ENCODE data around the gene ARHGAP30. TPM values are rescaled to one million over a fixed set of nuclear protein-coding genes. Genes with fewer than 3 reads are reported as not detected.
"Not testable (repeated sequence)": the region's sequence is repeated elsewhere in the genome, so short reads cannot be mapped to it uniquely, and the experiment has no call there.

Gene ARHGAP30
- total and polyA plus RNA-seq, 2 of the 8 experiments (the other 6 are each of a cell fraction or from before 2014, with no cell fraction given), result 0.27 to 0.39 TPM

- WGBS, 2 experiments (ENCODE audit: extremely low coverage in 1 of 2, insufficient coverage in 1 of 2, insufficient read length in 1 of 2, insufficient replicate concordance in 2 of 2, low coverage in 1 of 2, low lambda C conversion rate in 2 of 2, missing lambda C conversion rate in 1 of 2), result 92% methylated on average over 1 of the region's 1 CpG; no CpG with 5 or more reads in 1 of the 2 experiments
- peaks cover 18 to 30% (median 23%) of the 10 kb centered on the region in 4 experiments for H3K4me1 ChIP-seq (replicated peaks in 1 of 4; ENCODE audit: control insufficient read depth in 3 of 4, insufficient read depth in 4 of 4, low read length in 3 of 4)
- not testable (repeated sequence) for H3K4me3 ChIP-seq (ENCODE audit: extremely low read depth in 1 of 4, insufficient read depth in 2 of 4, low read depth in 3 of 4, low read length in 4 of 4); H3K36me3 ChIP-seq (ENCODE audit: control insufficient read depth in 2 of 4, insufficient read depth in 4 of 4, low read length in 3 of 4); H2AK5ac ChIP-seq (ENCODE audit: low read depth, low read length); H2AFZ ChIP-seq (ENCODE audit: low read length); H3K14ac ChIP-seq (ENCODE audit: insufficient read length); DNase-seq (ENCODE audit: low read depth in 1 of 2, low spot score in 2 of 2); FAIRE-seq; H2BK12ac ChIP-seq (ENCODE audit: low read depth, low read length); H3K4ac ChIP-seq (replicated peaks; ENCODE audit: insufficient read length, low read depth, low read length); H4K8ac ChIP-seq (ENCODE audit: extremely low read depth, insufficient read depth, low read length); H3K9ac ChIP-seq (replicated peaks in 1 of 4; ENCODE audit: extremely low read depth in 1 of 4, low read depth in 3 of 4, low read length in 3 of 4); H3K27me3 ChIP-seq (replicated peaks in 1 of 4; ENCODE audit: control insufficient read depth in 3 of 4, extremely low read depth in 1 of 4, insufficient read depth in 3 of 4, low read length in 3 of 4); H4K91ac ChIP-seq (replicated peaks; ENCODE audit: insufficient read length, low read length); H3K56ac ChIP-seq (replicated peaks; ENCODE audit: insufficient read length, low read depth, low read length); H2BK120ac ChIP-seq (replicated peaks; ENCODE audit: low read depth, low read length); H2BK15ac ChIP-seq (ENCODE audit: low read length); H3K27ac ChIP-seq (ENCODE audit: low read depth, low read length); H4K5ac ChIP-seq (ENCODE audit: insufficient read length, low read depth, low read length); H3K23ac ChIP-seq (ENCODE audit: insufficient read length); H3K18ac ChIP-seq (ENCODE audit: extremely low read depth, low read length); H2BK20ac ChIP-seq (ENCODE audit: low read length); H3K9me3 ChIP-seq (ENCODE audit: insufficient read depth in 2 of 2, low read depth in 1 of 2, low read length in 1 of 2); H2BK5ac ChIP-seq (ENCODE audit: low read depth, low read length)
- peaks cover 43 to 82% of the 10 kb centered on the region in 2 experiments for H3K79me2 ChIP-seq (ENCODE audit: control insufficient read depth in 1 of 2, insufficient read depth in 2 of 2, low read length in 2 of 2)
- peaks cover 14% of the 10 kb centered on the region for H3K79me1 ChIP-seq (ENCODE audit: low read depth, low read length)
- POLR2A ChIA-PET (ENCODE audit: partially characterized antibody), result interaction anchor here (0.7 kb wide), 1 partner anchor 22 kb away, joined by 3 read pairs; the partner anchor contains the start of gene TSTD1
- H3K23me2 ChIP-seq (ENCODE audit: low read depth, low read length), result peaks cover 11% of the 10 kb centered on the region
- CTCF ChIA-PET (ENCODE audit: partially characterized antibody), result interaction anchor here (3.5 kb wide), 1 partner anchor 80 kb away, joined by 12 read pairs; no protein-coding TSS in a partner anchor
- H4K20me1 ChIP-seq (replicated peaks in 1 of 2; ENCODE audit: control insufficient read depth in 1 of 2, insufficient read depth in 2 of 2, low read length in 2 of 2), result peaks cover 9 to 24% of the 10 kb centered on the region in 2 experiments
- peak overlapping the region in 1 of 2 experiments; percentile 92; a peak in 1 of 4 replicates for H3K4me2 ChIP-seq (ENCODE audit: insufficient read depth in 1 of 2, low read depth in 2 of 2, low read length in 2 of 2)
Measured at GRCh38 chr1:161016683-161017082, 53.0 kb downstream of the ARHGAP30 start.

Measured in H1 (cell line).